PFSK-1 (cell line): ENCODE measurements around the gene PPP2R2C.

Experiments used
- POLR2AphosphoS5 ChIP-seq: IDR thresholded peaks from 2 replicates; pipeline ENCODE4 v1.6.1; 2012; ENCODE audit warnings: low read depth, mild to moderate bottlenecking, control low read depth, low read length, moderate library complexity
- SIN3A ChIP-seq: IDR thresholded peaks from 2 replicates; pipeline ENCODE4 v1.6.1; 2012; ENCODE audit warnings: mild to moderate bottlenecking, low read length, moderate library complexity, borderline replicate concordance; ENCODE audit not compliant: insufficient read depth
- TAF1 ChIP-seq: IDR thresholded peaks from 2 replicates; pipeline ENCODE4 v1.6.1; 2012; ENCODE audit warnings: low read length, control low read depth, borderline replicate concordance; ENCODE audit not compliant: insufficient read depth
- TF ChIP-seq, protein P1 (sequence below), 2 experiments: IDR thresholded peaks; 2 replicates each; pipeline versions ENCODE4 v1.6.1 to v1.8.0; 2011 to 2012; ENCODE audit warnings: low read depth in 2 of 2, low read length in 2 of 2, control low read depth in 1 of 2, inconsistent platforms in 1 of 2, mild to moderate bottlenecking in 1 of 2, moderate library complexity in 1 of 2; ENCODE audit not compliant: insufficient read depth in 1 of 2

DNA sequence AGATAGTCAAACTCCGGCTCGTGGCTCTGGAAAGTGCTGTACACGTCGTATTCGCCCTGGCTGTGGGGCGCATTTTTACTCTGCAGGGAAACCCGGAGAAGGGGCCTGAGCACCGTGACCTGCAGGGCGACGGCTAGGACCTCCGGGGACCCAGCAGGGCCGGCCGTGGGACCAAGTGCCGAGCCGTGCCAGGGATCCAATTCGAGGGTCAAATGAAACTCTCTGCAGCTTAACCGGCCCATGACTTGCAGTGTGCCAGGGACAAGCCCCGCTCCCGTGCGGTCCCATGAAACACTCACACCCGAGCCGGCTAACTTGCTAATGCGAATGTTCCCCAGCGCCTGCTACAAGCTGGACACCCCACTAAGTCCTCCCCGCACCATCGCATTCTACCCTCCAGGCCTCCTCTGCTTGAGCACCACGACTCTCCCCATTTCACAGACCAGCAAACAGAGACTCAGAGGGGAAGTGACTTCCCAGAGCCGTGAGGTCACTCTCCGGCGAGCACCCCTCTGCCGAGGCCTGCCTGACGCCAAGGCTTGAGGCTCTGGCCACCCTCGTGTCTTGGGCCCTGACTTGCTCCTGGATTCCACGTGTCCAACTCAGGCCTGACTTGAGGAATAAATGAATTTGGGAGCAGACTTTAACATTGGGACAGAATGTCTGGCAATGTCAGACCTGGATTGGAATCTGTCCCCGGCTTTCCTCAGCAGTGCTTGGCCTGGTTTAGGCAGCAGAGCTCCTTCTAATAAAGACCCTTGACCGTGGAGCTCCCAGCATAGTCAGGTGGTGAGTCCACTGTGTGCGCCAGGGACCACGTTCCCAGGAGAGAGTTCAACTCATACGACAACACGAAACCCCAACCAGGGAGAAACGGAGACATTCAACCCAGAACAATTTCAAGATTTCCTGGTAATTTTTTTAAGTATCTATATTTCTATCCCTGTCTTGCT lies 93.6 kb downstream of the PPP2R2C start:
- TF ChIP-seq SIN3A (no peak), TAF1 (no peak), POLR2AphosphoS5 (no peak)
- TF ChIP-seq, protein P1, sequence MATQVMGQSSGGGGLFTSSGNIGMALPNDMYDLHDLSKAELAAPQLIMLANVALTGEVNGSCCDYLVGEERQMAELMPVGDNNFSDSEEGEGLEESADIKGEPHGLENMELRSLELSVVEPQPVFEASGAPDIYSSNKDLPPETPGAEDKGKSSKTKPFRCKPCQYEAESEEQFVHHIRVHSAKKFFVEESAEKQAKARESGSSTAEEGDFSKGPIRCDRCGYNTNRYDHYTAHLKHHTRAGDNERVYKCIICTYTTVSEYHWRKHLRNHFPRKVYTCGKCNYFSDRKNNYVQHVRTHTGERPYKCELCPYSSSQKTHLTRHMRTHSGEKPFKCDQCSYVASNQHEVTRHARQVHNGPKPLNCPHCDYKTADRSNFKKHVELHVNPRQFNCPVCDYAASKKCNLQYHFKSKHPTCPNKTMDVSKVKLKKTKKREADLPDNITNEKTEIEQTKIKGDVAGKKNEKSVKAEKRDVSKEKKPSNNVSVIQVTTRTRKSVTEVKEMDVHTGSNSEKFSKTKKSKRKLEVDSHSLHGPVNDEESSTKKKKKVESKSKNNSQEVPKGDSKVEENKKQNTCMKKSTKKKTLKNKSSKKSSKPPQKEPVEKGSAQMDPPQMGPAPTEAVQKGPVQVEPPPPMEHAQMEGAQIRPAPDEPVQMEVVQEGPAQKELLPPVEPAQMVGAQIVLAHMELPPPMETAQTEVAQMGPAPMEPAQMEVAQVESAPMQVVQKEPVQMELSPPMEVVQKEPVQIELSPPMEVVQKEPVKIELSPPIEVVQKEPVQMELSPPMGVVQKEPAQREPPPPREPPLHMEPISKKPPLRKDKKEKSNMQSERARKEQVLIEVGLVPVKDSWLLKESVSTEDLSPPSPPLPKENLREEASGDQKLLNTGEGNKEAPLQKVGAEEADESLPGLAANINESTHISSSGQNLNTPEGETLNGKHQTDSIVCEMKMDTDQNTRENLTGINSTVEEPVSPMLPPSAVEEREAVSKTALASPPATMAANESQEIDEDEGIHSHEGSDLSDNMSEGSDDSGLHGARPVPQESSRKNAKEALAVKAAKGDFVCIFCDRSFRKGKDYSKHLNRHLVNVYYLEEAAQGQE (IDR thresholded peaks at IDR 0.05; ENCODE audit: insufficient read depth in 1 of 2, low read depth in 2 of 2, low read length in 2 of 2) = no peak
